CD14-positive monocyte (primary cell): Measurements from ENCODE around the gene MED27. TPM values are rescaled to one million over a fixed set of nuclear protein-coding genes. Genes with fewer than 3 reads are reported as not detected.

Experiments
- DNase-seq, 3 donors: peaks; one replicate each; pipeline ENCODE4 v3.0.0-alpha.2; 2011 to 2022
- H2AFZ ChIP-seq: 2 replicates; pipeline ENCODE4 v1.6.0; 2012; ENCODE audit warnings: mild to moderate bottlenecking, low read depth, low read length, inconsistent platforms; ENCODE audit not compliant: insufficient read depth, poor library complexity, severe bottlenecking
- H3K27ac ChIP-seq, 2 donors: 1 replicate in 1 of 2; 2 replicates in 1 of 2; pipeline ENCODE4 v1.5.1; 2012 to 2013; ENCODE audit warnings: low read length in 2 of 2, control low read depth in 1 of 2, inconsistent platforms in 1 of 2, low read depth in 1 of 2, mild to moderate bottlenecking in 1 of 2
- H3K27me3 ChIP-seq, 2 donors: one replicate each; pipeline versions ENCODE4 v1.6.0 to v1.6.1; 2011 to 2013; ENCODE audit warnings: low read length in 2 of 2; ENCODE audit not compliant: control insufficient read depth in 2 of 2, insufficient read depth in 2 of 2
- H3K36me3 ChIP-seq, 2 donors: replicated peaks in 1 of 2; 1 replicate in 1 of 2; 2 replicates in 1 of 2; pipeline versions ENCODE4 v1.5.1 to v1.6.1; 2012 to 2013; ENCODE audit warnings: low read length in 2 of 2, control low read depth in 1 of 2, inconsistent platforms in 1 of 2, mild to moderate bottlenecking in 1 of 2; ENCODE audit not compliant: insufficient read depth in 2 of 2, control insufficient read depth in 1 of 2
- H3K4me1 ChIP-seq, 2 donors: 1 replicate in 1 of 2; 2 replicates in 1 of 2; pipeline versions ENCODE4 v1.5.1 to v1.6.1; 2012 to 2013; ENCODE audit warnings: low read length in 2 of 2, control low read depth in 1 of 2, inconsistent platforms in 1 of 2, mild to moderate bottlenecking in 1 of 2, moderate library complexity in 1 of 2; ENCODE audit not compliant: insufficient read depth in 2 of 2, control insufficient read depth in 1 of 2
- H3K4me2 ChIP-seq: replicated peaks from 2 replicates; pipeline ENCODE3; 2012; ENCODE audit warnings: low read length, moderate library complexity, mild to moderate bottlenecking; ENCODE audit not compliant: poor library complexity, severe bottlenecking; ENCODE audit errors: extremely low read depth
- H3K4me3 ChIP-seq, 3 experiments: fragments of 200-600 bp in 1 of 3; sonication (generic) in 1 of 3; replicated peaks in 1 of 3; 1 replicate in 2 of 3; 2 replicates in 1 of 3; pipeline ENCODE4 v1.5.1; 2011 to 2013; ENCODE audit warnings: low read length in 3 of 3, mild to moderate bottlenecking in 3 of 3, control low read depth in 2 of 3, low read depth in 2 of 3, inconsistent platforms in 1 of 3, moderate library complexity in 1 of 3
- H3K79me2 ChIP-seq: 2 replicates; pipeline ENCODE4 v1.6.0; 2012; ENCODE audit warnings: mild to moderate bottlenecking, control low read depth, inconsistent platforms, low read length, moderate library complexity; ENCODE audit not compliant: insufficient read depth
- H3K9ac ChIP-seq: 2 replicates; pipeline ENCODE4 v1.6.0; 2017; ENCODE audit warnings: low read length, mild to moderate bottlenecking; ENCODE audit not compliant: insufficient read depth, poor library complexity, severe bottlenecking
- H3K9me3 ChIP-seq, 2 donors: replicated peaks in 1 of 2; 1 replicate in 1 of 2; 2 replicates in 1 of 2; pipeline versions ENCODE4 v1.5.1 to v1.6.1; 2012 to 2013; ENCODE audit warnings: low read length in 2 of 2, control low read depth in 1 of 2; ENCODE audit not compliant: control insufficient read depth in 1 of 2, insufficient read depth in 1 of 2
- H4K20me1 ChIP-seq: 2 replicates; pipeline ENCODE4 v1.6.0; 2012; ENCODE audit warnings: mild to moderate bottlenecking, low read length, control low read depth, moderate library complexity; ENCODE audit not compliant: insufficient read depth
- H3K27ac Mint-ChIP-seq, 7 donors: one replicate each; pipeline ENCODE4 v1.8.0; 2020; ENCODE audit warnings: mild to moderate bottlenecking in 7 of 7, mixed read lengths in 7 of 7, moderate library complexity in 6 of 7, inconsistent platforms in 2 of 7
- H3K27me3 Mint-ChIP-seq, 3 donors: one replicate each; pipeline ENCODE4 v1.8.0; 2021 to 2022; ENCODE audit warnings: low read depth in 3 of 3, mild to moderate bottlenecking in 3 of 3, mixed read lengths in 3 of 3, moderate library complexity in 3 of 3, inconsistent platforms in 1 of 3
- H3K36me3 Mint-ChIP-seq, 2 donors: one replicate each; pipeline ENCODE4 v1.8.0; 2020; ENCODE audit warnings: mixed read lengths in 2 of 2, inconsistent platforms in 1 of 2, mild to moderate bottlenecking in 1 of 2
- H3K4me1 Mint-ChIP-seq: one replicate; pipeline ENCODE4 v1.8.0; 2020; ENCODE audit warnings: mild to moderate bottlenecking, mixed read lengths
- H3K4me3 Mint-ChIP-seq, 2 donors: one replicate each; pipeline ENCODE4 v1.8.0; 2020; ENCODE audit warnings: mild to moderate bottlenecking in 2 of 2, mixed read lengths in 2 of 2, moderate library complexity in 1 of 2
- H3K9me3 Mint-ChIP-seq, 7 donors: one replicate each; pipeline ENCODE4 v1.8.0; 2020 to 2022; ENCODE audit warnings: mixed read lengths in 7 of 7, mild to moderate bottlenecking in 6 of 7, moderate library complexity in 6 of 7, inconsistent platforms in 2 of 7
- WGBS: methylation state at CpG from one replicate; pipeline ENCODE4 v1.1.5; 2013; ENCODE audit warnings: missing lambda C conversion rate; ENCODE audit not compliant: insufficient coverage; 5-methylcytosine and 5-hydroxymethylcytosine counted together
- intact Hi-C, 2 donors: fragments of 100-400 bp; cut with micrococcal nuclease; formaldehyde crosslinking; loops; one replicate each; pipeline versions ENCODE4 v1.15.0 to v1.15.1; 2023
- polyA plus RNA-seq, 3 donors: library from polyadenylated mRNA; depleted of rRNA in 1 of 3; unstranded in 2 of 3; stranded (reverse) in 1 of 3; fragments of 300-500 nt in 2 of 3; fragments of >200 nt in 1 of 3; fragmentation: Illumina TruSeq in 2 of 3; gene quantifications; 1 replicate in 2 of 3; 2 replicates in 1 of 3; pipeline ENCODE4 v1.2.3, GENCODE V29; 2012 to 2021
- TF ChIP-seq, protein P1 (sequence below): fragments of 200-600 bp; IDR thresholded peaks from one replicate; pipeline ENCODE4 v1.8.0; 2022; ENCODE audit warnings: antibody characterized with exemption, mild to moderate bottlenecking

The MED27 gene
- polyA plus RNA-seq, 3 donors: 14.0 to 26.9 (median 25.8) TPM

DNA sequence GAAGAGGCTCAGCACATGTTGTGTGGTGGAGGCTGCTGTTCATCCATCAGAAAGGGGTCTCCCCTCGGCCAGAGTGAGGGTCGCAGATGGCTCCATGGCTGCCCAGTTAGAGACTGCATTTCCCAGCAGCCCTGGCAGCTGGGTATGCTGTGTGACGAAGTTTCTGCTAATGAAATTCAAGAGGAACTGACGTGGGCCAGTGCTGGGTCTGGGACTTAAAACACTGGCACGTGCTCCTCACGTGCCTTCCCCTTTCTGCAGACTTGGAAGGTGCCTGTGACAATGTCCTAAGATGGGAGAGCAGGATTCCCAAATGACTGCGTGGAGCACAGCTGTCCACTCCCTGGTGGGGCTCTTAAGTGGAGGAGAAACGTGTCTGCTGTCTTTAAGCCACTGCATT lies 225.3 kb downstream of the MED27 start:
- no peaks in the 10 kb centered on the region for H3K9me3 Mint-ChIP-seq
- WGBS: 27% methylated on average over 5 of the region's 8 CpGs
- peaks cover 10% of the 10 kb centered on the region for H3K4me1 Mint-ChIP-seq
- intact Hi-C loops: no loop called here
- no peak overlapping the region for H3K27ac Mint-ChIP-seq
- no peaks in the 10 kb centered on the region for H3K36me3 ChIP-seq
- no peaks in the 10 kb centered on the region for H3K9me3 ChIP-seq
- no peaks in the 10 kb centered on the region for H3K79me2 ChIP-seq
- H3K4me3 Mint-ChIP-seq: no peak overlapping the region
- peak; percentile 28 to 59 (median 30) for DNase-seq
- no peaks in the 10 kb centered on the region for H4K20me1 ChIP-seq
- no peak overlapping the region for H3K4me3 ChIP-seq
- TF ChIP-seq, protein P1, sequence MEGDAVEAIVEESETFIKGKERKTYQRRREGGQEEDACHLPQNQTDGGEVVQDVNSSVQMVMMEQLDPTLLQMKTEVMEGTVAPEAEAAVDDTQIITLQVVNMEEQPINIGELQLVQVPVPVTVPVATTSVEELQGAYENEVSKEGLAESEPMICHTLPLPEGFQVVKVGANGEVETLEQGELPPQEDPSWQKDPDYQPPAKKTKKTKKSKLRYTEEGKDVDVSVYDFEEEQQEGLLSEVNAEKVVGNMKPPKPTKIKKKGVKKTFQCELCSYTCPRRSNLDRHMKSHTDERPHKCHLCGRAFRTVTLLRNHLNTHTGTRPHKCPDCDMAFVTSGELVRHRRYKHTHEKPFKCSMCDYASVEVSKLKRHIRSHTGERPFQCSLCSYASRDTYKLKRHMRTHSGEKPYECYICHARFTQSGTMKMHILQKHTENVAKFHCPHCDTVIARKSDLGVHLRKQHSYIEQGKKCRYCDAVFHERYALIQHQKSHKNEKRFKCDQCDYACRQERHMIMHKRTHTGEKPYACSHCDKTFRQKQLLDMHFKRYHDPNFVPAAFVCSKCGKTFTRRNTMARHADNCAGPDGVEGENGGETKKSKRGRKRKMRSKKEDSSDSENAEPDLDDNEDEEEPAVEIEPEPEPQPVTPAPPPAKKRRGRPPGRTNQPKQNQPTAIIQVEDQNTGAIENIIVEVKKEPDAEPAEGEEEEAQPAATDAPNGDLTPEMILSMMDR: no peak
- no peaks in the 10 kb centered on the region for H3K27me3 ChIP-seq
- no peaks in the 10 kb centered on the region for H3K4me1 ChIP-seq
- no peak overlapping the region for H3K9ac ChIP-seq
- H3K27ac ChIP-seq: no peak overlapping the region
- peaks cover 0 to 4% (median 2%) of the 10 kb centered on the region in 3 donors for H3K27me3 Mint-ChIP-seq
- no peak overlapping the region for H3K4me2 ChIP-seq
- H3K36me3 Mint-ChIP-seq: peaks cover 0 to under 1% of the 10 kb centered on the region in 2 donors
- H2AFZ ChIP-seq: no peak overlapping the region

- Histone ChIP-seq H3K36me3 (no peaks in the 10 kb centered on the region), H4K20me1 (no peaks in the 10 kb centered on the region), H3K9me3 (no peaks in the 10 kb centered on the region), H2AFZ (no peak overlapping the region), H3K4me1 (no peaks in the 10 kb centered on the region), H3K27me3 (no peaks in the 10 kb centered on the region), H3K4me3 (no peak overlapping the region), H3K79me2 (no peaks in the 10 kb centered on the region), H3K4me2 (no peak overlapping the region), H3K27ac (no peak overlapping the region), H3K9ac (no peak overlapping the region)
- Mint-ChIP-seq H3K36me3 (no peaks in the 10 kb centered on the region), H3K4me3 (no peak overlapping the region), H3K9me3 (peaks cover 0 to under 1% (median 0%) of the 10 kb centered on the region in 7 donors), H3K4me1 (peaks cover 10% of the 10 kb centered on the region), H3K27ac (peak overlapping the region in 1 of 7 donors; percentile 12), H3K27me3 (peaks cover 0 to 4% (median 3%) of the 10 kb centered on the region in 3 donors)
- no peak for DNase-seq
- TF ChIP-seq, protein P1: no peak
- WGBS: 79% methylated on average over 6 of the region's 7 CpGs
- intact Hi-C loops: no loop called here
Observed at GRCh38 chr9:131853434-131853833, 226.2 kb downstream of the MED27 start.
